Forelimb muscle (tissue), 1 donor: ENCODE measurements around the gene MFAP5. TPM values are rescaled to one million over a fixed set of nuclear protein-coding genes. Genes with fewer than 3 reads are reported as not detected.

Experiments used
- DNase-seq: peaks from one replicate; pipeline ENCODE4 v3.0.0-alpha.2; 2013; ENCODE audit warnings: low read depth
- polyA plus RNA-seq: library from polyadenylated mRNA; unstranded; fragments of 120-200 nt; gene quantifications from one replicate; pipeline ENCODE4 v1.2.1, GENCODE V29; 2013; ENCODE audit not compliant: insufficient read length

Gene MFAP5
- 143 TPM for polyA plus RNA-seq

GRCh38 chr12:8662593-8662992 lies at the start of gene MFAP5:
MFAP5 (minus strand) TSS chr12:8662826; CDS start chr12:8662104, 722 bp downstream.
- peak; percentile 87 for DNase-seq

GRCh38 chr12:8709124-8709830 lies 46.7 kb upstream of the MFAP5 start:
- no peak for DNase-seq

- DNase-seq, result no peak
Measured at GRCh38 chr12:8702159-8702558, 39.5 kb upstream of the MFAP5 start.

GRCh38 chr12:8701046-8701660 lies 38.5 kb upstream of the MFAP5 start:
- DNase-seq, result no peak

- no peak for DNase-seq
Measured at GRCh38 chr12:8699714-8700113, 37.1 kb upstream of the MFAP5 start.

- no peak for DNase-seq
Measured at GRCh38 chr12:8698879-8699278, 36.3 kb upstream of the MFAP5 start.

- DNase-seq, result no peak
Measured at GRCh38 chr12:8698132-8698851, 35.7 kb upstream of the MFAP5 start.

GRCh38 chr12:8697476-8698131 lies 35.0 kb upstream of the MFAP5 start, which contains the start of gene RIMKLB:
RIMKLB (plus strand) TSS chr12:8697991; CDS start chr12:8713867, 15,876 bp downstream.
- DNase-seq, result no peak

- DNase-seq, result no peak
Measured at GRCh38 chr12:8697120-8697475, 34.5 kb upstream of the MFAP5 start.

- DNase-seq, result no peak
Measured at GRCh38 chr12:8696442-8697090, 33.9 kb upstream of the MFAP5 start.

GRCh38 chr12:8695116-8695515 lies 32.5 kb upstream of the MFAP5 start:
- DNase-seq, result no peak

GRCh38 chr12:8692573-8692972 lies 29.9 kb upstream of the MFAP5 start:
- peak; percentile 78 for DNase-seq

- no peak for DNase-seq
Measured at GRCh38 chr12:8689681-8690080, 27.1 kb upstream of the MFAP5 start.

- no peak for DNase-seq
Measured at GRCh38 chr12:8687846-8688601, 25.4 kb upstream of the MFAP5 start.

- no peak for DNase-seq
Measured at GRCh38 chr12:8685051-8685450, 22.4 kb upstream of the MFAP5 start.

GRCh38 chr12:8681129-8681884 lies 18.7 kb upstream of the MFAP5 start:
- no peak for DNase-seq

- DNase-seq, result no peak
Measured at GRCh38 chr12:8680533-8680932, 17.9 kb upstream of the MFAP5 start.

- DNase-seq, result no peak
Measured at GRCh38 chr12:8678661-8679111, 16.1 kb upstream of the MFAP5 start.

- DNase-seq, result no peak
Measured at GRCh38 chr12:8677362-8677761, 14.7 kb upstream of the MFAP5 start.

- DNase-seq, result no peak
Measured at GRCh38 chr12:8676651-8677050, 14.0 kb upstream of the MFAP5 start.
